IPS-18c (cell line): ENCODE measurements around the gene BMP4.
A peak's percentile ranks its signal among the peaks of the same experiment; 100 is the strongest.
"Not testable (repeated sequence)": the region's sequence is repeated elsewhere in the genome, so short reads cannot be mapped to it uniquely, and the experiment has no call there.

Experiments used
- H3K4me3 ChIP-seq: 2 replicates; pipeline ENCODE4 v1.7.0; 2013; ENCODE audit warnings: low read depth, mild to moderate bottlenecking, low read length, moderate library complexity; ENCODE audit not compliant: insufficient read depth
- H3K9me3 ChIP-seq: one replicate; pipeline ENCODE4 v1.6.1; 2013; ENCODE audit warnings: mild to moderate bottlenecking, low read length, moderate library complexity; ENCODE audit not compliant: control insufficient read depth, insufficient read depth

Gene BMP4

GRCh38 chr14:53956427-53957201, at the start of gene BMP4:
Gene BMP4, minus strand, starts transcription at chr14:53956825. Its CDS starts 4,603 bp downstream, at chr14:53952222.
- Histone ChIP-seq H3K9me3 (no peaks in the 10 kb centered on the region), H3K4me3 (peak within 1 kb of the TSS; percentile 78)

DNA sequence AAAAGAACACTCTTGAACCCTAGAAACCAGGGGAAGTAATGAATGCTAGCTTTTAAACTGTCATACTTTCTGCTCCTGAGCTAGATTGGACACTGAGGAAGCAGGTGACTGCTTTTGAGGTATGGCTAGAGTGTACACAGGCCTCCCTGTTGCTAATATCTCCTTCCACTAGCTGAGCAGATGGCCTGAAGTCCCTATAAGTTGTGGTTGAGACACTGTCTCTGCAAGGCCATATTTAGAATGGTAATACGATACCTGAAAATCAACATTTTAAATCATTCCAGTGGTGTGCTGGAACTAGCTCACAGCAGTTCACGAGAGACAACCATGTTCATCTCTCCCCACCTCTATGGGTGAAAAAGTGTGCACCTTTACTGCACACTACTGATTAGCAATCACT, 46.4 kb upstream of the BMP4 start:
- no peak overlapping the region for H3K4me3 ChIP-seq
- H3K9me3 ChIP-seq, result no peaks in the 10 kb centered on the region

- H3K9me3 ChIP-seq, result no peaks in the 10 kb centered on the region
- no peak overlapping the region for H3K4me3 ChIP-seq
These were observed 46.0 kb upstream of the BMP4 start for GRCh38 chr14:54002653-54003052.

DNA sequence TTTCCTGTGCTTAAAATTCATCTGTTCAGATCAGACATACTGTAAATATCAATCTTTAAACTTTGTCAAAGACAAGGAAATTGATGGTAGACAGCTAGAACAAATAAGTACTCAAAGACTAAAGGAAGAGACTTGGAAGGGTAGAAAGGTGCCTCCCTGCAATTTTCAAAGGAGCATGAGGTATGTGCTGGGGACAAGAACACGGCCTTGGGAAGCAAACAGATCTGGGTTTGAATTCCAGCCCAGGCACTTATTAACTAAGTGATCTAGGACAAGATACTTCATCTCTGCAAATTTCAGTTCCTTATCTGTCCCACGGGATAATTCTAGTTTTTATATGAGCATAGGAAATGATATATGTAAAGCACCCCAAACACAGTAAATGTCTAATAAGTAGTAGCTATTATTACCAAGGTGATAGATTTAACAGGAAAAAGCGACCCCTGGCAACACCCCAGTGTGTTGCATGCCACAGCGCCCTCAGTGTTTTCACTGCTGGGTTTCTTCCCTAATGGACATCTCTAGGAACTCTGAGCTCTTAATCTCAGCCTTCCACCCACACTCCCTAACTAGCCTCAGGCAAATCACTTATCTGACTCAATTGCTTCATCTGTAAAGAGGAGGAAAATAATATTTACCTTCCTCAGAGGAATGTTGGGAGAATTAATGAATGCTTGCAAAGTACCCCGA, 44.7 kb upstream of the BMP4 start:
- Histone ChIP-seq H3K4me3 (no peak overlapping the region), H3K9me3 (no peaks in the 10 kb centered on the region)

- H3K4me3 ChIP-seq, result no peak overlapping the region
These were observed 43.8 kb upstream of the BMP4 start for GRCh38 chr14:54000341-54000811.

GRCh38 chr14:53999061-53999488, 42.5 kb upstream of the BMP4 start:
- no peaks in the 10 kb centered on the region for H3K9me3 ChIP-seq

More at GRCh38 chr14:54000341-54000811, 43.8 kb upstream of the BMP4 start:
- no peaks in the 10 kb centered on the region for H3K9me3 ChIP-seq

DNA sequence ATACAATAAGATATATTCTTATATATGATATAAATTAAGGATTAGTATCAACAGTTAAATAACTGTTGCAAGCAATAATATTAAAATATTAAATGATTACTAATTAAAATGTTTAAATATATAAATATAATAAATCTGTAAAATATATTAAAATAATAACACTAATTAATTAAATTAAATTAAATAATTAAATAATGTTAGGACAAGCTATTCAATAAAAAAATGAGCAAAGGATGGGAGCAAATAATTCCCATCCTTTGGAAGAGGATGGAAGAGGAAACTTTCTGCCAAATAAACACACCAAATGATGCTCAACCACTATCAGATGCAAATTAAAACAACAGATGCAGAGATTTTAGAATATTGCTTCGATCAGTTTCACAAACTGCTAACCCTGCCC, 39.4 kb upstream of the BMP4 start:
- H3K4me3 ChIP-seq, result no peak overlapping the region
- H3K9me3 ChIP-seq, result no peaks in the 10 kb centered on the region

More at GRCh38 chr14:53999061-53999488, 42.5 kb upstream of the BMP4 start:
- no peak overlapping the region for H3K4me3 ChIP-seq

GRCh38 chr14:53993920-53994607, 37.4 kb upstream of the BMP4 start:
- no peaks in the 10 kb centered on the region for H3K9me3 ChIP-seq
- H3K4me3 ChIP-seq, result no peak overlapping the region

DNA sequence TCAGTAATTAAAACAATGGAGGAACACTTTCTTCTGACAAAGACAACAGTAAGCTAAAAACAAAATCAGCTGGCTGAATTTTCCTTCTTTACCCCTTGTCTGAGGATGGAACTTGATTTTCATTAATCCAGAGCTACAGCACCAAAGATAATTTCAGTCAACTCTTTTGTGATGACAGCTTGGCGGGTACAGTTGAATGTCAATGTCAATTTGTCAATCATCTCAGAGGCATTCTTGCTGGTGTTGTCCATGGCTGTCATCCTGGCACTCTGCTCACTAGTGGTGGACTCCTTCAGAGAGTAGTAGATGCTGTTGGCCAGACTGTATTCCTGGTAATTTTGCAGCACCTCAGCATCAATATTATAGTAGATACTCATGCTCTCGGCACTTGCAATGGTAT, 34.4 kb upstream of the BMP4 start:
- Histone ChIP-seq H3K4me3 (no peak overlapping the region), H3K9me3 (peaks cover 1% of the 10 kb centered on the region)

DNA sequence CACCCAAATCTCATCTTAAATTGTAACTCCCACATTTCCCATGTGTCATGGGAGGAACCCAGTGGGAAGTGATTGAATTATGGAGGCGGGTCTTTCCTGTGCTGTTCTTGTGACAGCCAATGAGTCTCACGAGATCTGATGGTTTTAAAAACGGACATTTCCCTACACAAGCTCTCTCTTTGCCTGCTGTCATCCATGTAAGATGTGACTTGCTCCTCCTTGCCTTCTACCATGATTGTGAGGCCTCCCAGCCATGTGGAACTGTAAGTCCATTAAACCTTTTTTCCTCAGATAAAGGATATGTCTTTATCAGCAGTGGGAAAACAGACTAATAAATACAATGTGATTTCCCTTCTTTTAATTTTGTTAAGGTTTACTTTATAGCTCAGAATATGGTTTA, 30.1 kb upstream of the BMP4 start:
- H3K4me3 ChIP-seq, result not testable (repeated sequence)
- H3K9me3 ChIP-seq, result peaks cover 13% of the 10 kb centered on the region

GRCh38 chr14:53984958-53985357, 28.3 kb upstream of the BMP4 start:
- H3K9me3 ChIP-seq, result peaks cover 13% of the 10 kb centered on the region
- H3K4me3 ChIP-seq, result not testable (repeated sequence)

DNA sequence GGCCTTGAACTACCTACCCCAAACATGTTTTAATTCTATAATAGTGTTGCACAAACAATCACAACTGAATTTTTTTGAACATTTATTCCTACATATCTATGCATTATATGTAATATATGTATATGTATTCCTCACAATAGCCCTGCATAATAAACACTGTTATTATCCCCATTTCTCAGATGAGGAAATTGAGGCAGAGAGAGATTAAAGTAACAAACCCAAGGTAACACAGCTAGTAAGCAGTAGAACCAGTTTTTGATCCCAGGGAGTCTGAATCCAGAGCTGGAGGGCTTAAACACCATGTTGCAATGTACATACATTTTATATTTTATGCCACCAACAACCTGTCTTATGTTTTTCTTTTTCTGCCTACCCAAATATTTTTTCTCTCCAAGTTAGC, 26.5 kb upstream of the BMP4 start:
- peaks cover 13% of the 10 kb centered on the region for H3K9me3 ChIP-seq
- no peak overlapping the region for H3K4me3 ChIP-seq

- peaks cover 13% of the 10 kb centered on the region for H3K9me3 ChIP-seq
- no peak overlapping the region for H3K4me3 ChIP-seq
These were observed 25.9 kb upstream of the BMP4 start for GRCh38 chr14:53982546-53982945.

DNA sequence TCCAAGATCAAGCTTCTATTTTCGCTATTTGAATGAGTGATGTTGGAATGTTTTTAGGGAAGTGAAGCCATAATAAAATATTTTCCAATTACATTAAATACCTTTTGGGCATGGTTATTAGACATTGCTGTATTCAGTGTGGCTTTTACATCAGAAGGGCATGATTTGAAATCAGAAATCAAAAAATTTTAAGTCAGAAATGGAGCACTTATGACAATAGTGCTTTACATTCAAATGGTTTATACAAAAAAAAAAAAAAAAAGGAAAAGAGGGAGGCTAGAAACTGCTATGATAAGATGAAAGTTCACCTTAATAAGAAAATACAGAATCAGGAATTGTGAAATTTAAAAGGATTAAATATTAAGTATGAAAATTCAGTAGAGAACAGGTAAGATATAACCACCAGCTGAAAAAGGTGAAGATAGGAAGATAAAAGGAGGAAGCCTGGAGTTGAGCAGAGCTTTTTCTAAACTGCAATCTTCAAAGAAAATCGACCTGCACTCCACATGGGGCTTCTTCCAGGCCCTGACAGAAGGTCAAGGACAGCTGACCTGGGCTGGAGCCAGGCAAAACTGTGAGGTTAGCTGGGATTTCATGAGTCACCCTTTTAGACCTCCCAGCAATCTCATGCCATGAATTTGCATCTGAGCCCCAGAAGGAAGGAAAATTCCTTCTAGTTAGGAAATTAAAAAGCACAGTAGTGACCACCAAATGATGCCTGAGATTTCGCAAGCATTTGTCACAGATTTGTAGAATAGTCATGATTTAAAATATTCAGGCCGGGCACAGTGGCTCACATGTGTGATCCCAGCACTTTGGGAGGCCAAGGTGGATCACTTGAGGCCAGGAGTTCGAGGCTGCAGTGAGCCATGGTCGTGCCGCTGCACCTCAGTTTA, 23.4 kb upstream of the BMP4 start:
- H3K9me3 ChIP-seq, result peaks cover 7% of the 10 kb centered on the region
- H3K4me3 ChIP-seq, result no peak overlapping the region

GRCh38 chr14:53979113-53979681, 22.6 kb upstream of the BMP4 start:
- Histone ChIP-seq H3K9me3 (peaks cover 2% of the 10 kb centered on the region), H3K4me3 (no peak overlapping the region)

DNA sequence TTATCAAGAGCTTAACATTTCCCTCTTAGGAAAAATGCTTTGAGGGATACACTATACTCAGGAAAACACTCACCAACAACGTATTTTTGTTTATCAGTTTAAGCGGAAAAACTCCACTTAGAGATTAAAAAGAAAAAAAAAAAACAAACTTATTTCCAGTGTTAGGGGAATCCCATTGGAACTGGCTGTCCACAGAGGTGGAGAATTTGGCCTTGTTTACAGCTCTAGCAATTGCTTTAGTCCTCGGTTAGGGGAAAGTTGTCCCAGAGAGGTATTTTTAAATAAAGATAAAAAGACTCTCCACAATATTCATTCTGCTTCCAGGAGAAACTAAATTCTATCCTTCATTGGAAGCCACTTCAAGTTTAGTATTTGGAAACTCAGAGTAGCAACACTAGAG, 21.6 kb upstream of the BMP4 start:
- Histone ChIP-seq H3K9me3 (no peaks in the 10 kb centered on the region), H3K4me3 (no peak overlapping the region)

- Histone ChIP-seq H3K9me3 (no peaks in the 10 kb centered on the region), H3K4me3 (no peak overlapping the region)
These were observed 18.8 kb upstream of the BMP4 start for GRCh38 chr14:53975444-53975843.
